GM10266 (cell line): ENCODE data around the gene ZBTB2.

Experiments used
- DNase-seq: peaks from one replicate; pipeline ENCODE4 v3.0.0; 2012; ENCODE audit errors: extremely low spot score
- CTCF ChIP-seq: IDR thresholded peaks from 2 replicates; pipeline ENCODE4 v1.5.1; 2012; ENCODE audit warnings: mild to moderate bottlenecking, low read depth; ENCODE audit not compliant: control insufficient read depth, insufficient read depth; ENCODE audit errors: missing control alignments

Gene ZBTB2

DNA sequence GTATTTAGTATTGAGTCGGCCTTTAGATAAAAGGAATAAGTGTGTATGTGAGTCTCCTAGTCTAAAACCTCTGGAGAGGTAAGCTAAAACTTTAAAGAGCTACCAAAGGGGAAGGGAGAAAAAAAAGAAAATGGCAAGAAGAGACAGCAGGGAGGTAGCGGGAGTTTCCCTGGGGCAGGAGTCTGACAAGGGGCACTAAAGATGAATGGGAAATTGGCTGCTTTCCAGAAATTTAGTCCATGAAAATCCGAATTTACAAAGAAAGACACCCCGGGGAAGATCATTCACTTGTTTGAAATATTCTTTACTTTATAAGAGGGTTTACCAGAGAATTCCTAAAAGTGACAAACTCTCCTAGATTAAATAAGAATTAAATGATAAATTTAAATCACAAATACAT is 41.3 kb upstream of the ZBTB2 start:
- no peak for TF ChIP-seq CTCF
- DNase-seq, result no peak

GRCh38 chr6:151431337-151431736 is 40.0 kb upstream of the ZBTB2 start:
- no peak for DNase-seq
- TF ChIP-seq CTCF, result no peak

- no peak for DNase-seq
- no peak for TF ChIP-seq CTCF
Measured at GRCh38 chr6:151430886-151431285, 39.5 kb upstream of the ZBTB2 start.

- no peak for TF ChIP-seq CTCF
Measured at GRCh38 chr6:151428093-151428735, 36.9 kb upstream of the ZBTB2 start.

GRCh38 chr6:151425561-151425960 is 34.2 kb upstream of the ZBTB2 start:
- no peak for TF ChIP-seq CTCF
- no peak for DNase-seq

More at GRCh38 chr6:151428093-151428735, 36.9 kb upstream of the ZBTB2 start:
- DNase-seq, result no peak

DNA sequence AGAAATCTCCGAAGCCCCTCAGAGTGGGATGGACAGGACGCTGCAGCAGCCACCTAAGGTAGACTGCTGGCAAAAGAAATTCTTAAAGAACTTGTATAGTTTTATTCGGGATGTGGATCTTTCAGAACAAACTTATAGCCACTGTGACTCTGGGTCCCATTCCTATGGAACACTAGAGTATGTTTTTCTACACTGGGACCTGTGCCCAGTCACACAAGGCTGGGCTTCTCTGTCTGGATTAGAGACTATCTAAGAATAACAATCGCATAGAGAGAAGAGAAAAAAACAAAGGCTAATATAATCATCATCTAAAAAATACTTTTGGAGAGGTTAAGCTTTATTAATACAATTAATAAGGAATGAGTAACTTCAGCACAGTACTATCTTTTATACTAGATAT is 31.6 kb upstream of the ZBTB2 start:
- DNase-seq, result no peak
- TF ChIP-seq CTCF, result no peak

- no peak for DNase-seq
- no peak for TF ChIP-seq CTCF
Measured at GRCh38 chr6:151417477-151417876, 26.1 kb upstream of the ZBTB2 start.
